GM19239 (cell line): ENCODE measurements around the gene SKI.
"Not testable (repeated sequence)": the region's sequence is repeated elsewhere in the genome, so short reads cannot be mapped to it uniquely, and the experiment has no call there.

Experiments
- DNase-seq: peaks from one replicate; pipeline ENCODE4 v3.0.0; 2011; ENCODE audit warnings: low spot score; ENCODE audit not compliant: insufficient read length
- FAIRE-seq: peaks from 2 replicates; lab custom pipeline; 2011; peaks lifted over from hg19 to GRCh38; lab: Jason Lieb, UNC

The SKI gene

GRCh38 chr1:2330035-2330434 is 101.9 kb downstream of the SKI start:
- DNase-seq = no peak
- FAIRE-seq = no peak

DNA sequence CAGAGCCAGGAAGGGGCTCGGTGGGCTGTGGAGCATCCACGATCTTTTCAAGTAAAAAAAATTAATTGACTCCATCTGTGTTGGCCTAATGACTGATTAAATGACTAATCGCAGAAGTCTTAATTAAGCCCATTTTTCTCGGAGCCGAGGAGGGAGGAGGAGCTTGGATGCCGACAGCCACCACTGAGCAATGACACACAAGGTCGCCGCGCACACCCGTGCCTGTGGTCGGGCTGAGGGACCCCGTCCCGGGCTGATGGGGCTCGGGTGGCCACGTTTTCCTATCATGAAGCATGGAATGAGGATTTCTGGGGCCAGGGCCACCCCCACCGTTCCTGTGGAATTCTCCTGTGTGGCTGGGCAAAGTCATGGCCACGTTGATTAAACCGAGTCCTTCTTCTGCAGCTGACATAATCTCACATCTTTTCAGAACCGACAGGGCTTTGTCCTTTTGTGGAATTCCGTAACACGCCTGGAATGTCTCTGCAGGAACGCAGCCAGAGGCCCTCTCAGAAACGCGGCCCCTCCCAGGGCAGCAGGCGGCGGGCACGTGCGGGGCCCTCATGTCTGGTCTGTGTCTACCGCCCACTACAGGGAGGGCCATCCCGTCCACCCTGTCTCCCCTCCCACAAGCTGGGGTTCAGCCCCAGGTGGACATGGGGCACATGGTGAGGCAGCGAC is 102.5 kb downstream of the SKI start:
- no peak for FAIRE-seq

DNA sequence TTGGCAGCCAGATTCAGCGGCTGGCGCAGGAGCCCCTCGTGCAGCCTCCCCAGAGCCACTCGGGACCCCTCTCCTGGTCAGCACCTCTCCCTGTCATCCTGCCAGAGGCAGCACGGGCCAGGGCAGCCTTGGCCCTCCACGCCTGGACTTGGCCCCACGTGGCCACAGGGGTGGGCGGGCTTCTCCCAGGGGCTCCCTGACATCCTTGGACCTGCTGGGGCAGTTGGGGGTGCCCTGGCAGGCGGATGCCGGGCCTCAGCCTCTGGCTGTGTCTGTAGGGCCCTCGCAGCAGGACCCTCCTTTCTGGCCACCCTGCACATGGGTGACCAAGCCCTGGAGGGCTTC is 103.1 kb downstream of the SKI start:
- FAIRE-seq (no peak), DNase-seq (no peak)

More for the DNA sequence above, 102.5 kb downstream of the SKI start:
- DNase-seq = no peak

- FAIRE-seq, DNase-seq: not testable (repeated sequence)
These were observed 103.5 kb downstream of the SKI start for GRCh38 chr1:2331580-2331979.

- FAIRE-seq = no peak
- DNase-seq = no peak
These were observed 106.2 kb downstream of the SKI start for GRCh38 chr1:2334366-2334765.

- FAIRE-seq (no peak), DNase-seq (no peak)
These were observed 106.9 kb downstream of the SKI start for GRCh38 chr1:2334883-2335534.

DNA sequence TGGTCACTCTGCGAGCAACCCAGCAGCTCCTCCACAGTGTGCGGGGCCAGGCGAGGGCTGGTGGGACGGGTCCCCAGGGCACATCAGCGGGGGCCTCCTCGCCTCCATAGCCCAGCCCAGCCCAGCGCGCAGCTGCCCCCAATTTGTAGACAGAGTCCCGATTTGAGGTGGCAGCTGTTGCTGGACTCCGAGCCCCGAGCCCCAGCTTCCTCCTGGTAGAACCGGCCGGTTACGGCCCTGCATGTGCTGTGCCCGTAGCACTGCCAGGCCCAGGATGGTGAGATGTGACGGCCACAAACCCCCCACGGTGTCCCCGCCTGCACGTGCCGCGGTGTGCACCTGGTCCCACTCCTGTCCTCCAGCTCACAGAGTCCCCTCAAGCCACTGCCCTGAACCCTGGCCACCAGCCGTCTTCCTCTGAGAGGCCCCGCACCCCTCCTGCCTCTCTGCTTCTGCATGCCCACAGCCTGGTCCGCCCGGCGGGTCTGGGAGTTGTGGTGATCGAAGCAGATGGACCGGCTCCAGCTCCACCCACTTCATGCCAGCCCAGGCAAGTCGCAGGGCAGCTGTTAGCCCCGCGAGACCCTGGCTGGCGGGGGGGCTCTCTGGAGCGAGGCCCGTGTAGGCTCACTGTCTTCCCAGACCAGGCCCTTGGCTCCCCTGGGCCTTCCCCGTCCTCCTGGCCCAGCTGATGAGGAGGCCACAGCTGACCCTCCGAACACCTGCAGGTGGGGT is 107.8 kb downstream of the SKI start:
- FAIRE-seq (no peak), DNase-seq (no peak)

DNA sequence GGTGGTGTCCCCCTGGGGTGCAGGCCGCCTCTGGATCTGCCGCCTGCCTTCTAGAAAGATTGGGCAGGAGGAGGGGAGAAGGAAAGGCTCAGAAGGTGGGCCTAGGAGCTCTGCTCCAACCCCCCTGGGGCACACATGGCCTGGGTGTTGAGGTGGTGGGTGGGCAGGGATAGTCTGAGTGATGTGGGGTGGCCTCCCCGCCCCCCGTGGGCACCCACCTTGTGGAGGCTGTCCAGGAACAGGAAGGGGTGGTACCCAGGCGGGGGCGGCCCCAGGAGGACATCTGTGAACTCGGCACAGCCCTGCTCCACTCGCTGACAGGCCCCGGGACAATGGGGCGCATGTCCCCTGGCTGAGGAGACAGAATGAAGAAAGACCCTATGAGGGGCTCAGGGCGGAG is 108.4 kb downstream of the SKI start:
- FAIRE-seq (no peak), DNase-seq (no peak)

- DNase-seq = no peak
- no peak for FAIRE-seq
These were observed 109.0 kb downstream of the SKI start for GRCh38 chr1:2337081-2337480.

- FAIRE-seq = no peak
- DNase-seq = no peak
These were observed 109.4 kb downstream of the SKI start for GRCh38 chr1:2337501-2337900.

GRCh38 chr1:2339206-2340085 is 111.3 kb downstream of the SKI start:
- DNase-seq = no peak
- no peak for FAIRE-seq

DNA sequence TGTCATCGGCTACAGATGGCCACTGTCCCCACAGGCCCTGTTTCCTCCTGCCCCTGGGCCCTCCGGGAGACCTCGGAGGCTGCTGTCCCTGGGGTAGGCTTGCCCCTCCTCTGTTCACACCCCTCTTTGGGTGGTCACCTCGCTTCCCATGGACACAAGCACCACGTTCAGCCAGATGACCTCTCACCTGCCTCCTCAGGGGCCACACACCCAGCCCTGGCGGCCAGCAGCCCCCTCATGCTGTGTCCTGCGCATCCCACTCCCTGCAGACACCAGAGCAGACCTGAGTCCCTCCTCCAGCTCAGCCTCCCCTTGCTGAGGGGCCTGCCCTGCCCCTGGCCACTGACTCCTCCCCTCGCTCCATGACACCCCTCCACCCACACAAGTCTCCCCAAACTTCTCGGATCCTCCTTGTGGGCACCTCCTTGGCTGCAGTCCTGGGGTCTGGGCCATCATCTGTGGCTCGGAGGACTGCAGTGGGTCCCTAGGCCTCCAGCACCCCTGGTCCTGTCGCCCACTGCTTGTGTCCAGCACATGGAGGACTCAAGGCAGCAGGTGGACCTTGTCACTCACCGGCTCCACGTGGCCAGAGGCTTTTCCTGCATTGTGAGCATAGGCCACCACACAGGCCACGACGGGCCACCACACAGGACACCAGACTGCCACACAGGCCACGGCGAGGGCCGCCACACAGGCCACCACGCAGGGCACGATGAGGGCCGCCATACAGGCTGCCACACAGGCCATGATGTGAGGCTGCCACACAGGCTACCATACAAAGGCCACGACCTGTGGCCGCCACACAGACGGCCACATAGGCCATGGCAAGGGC is 112.2 kb downstream of the SKI start:
- DNase-seq = no peak
- no peak for FAIRE-seq

GRCh38 chr1:2340918-2341254 is 112.8 kb downstream of the SKI start:
- no peak for FAIRE-seq
- DNase-seq = no peak

DNA sequence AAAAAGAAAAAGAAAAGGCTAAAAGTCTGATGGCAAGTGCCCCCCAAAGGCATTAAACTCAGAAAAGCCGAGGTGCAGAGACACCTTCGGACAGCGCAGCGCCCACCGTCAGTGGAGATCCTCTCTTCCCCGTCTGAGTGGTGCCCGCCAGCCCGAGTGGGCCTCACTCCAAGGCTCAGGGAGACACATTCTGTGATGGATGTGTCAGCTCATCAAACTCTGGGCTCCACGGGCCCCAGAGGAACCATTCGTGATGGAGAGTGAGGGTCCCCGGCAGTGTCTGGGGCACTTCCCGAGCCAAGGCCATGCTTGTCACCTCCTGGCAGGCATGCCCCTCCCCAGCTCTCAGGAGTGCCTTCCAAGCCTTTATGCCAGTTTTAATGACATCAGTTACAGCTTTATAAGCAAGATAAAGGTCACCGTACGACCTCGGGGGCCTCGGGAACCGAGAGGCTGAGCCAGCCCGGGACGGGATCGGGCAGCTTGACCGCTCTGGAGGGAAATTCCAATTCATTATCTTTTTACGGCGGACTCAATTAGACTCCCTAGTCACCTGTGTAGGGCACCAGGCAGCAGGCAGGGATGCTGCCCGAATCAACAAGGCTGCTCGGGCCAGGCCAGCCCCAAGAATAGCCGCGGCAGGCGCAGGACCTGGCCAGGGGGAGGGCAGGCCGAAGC is 113.7 kb downstream of the SKI start:
- no peak for DNase-seq
- no peak for FAIRE-seq

DNA sequence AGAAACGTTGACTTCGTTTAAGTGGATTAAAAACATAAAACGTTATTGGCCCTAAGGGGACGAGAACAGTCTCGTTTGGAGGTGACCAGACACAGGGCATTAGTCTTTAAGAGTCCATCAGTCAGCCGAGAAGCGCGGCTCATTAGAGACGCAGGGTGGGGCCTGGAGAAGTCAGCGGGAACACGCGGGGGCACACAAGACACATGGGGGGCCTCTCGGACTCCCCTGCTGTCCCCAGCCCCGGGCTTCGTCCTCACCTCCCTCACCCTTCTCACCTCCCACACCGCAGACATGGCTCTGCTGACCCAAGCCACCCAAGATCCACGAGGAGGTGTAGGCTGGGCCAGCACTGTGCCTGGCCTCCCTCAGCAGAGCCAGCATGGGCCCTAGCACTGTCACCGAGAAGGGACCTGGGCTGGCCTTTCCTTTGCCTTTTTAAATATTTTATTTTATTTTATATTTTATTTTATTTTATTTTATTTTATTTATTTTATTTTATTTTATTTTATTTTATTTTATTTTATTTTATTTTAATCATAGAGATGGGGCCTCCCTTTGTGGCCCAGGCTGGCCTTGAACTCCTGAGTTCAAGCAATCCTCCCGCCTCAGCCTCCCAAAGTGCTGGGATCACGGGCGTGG is 114.4 kb downstream of the SKI start:
- FAIRE-seq = no peak
- no peak for DNase-seq

DNA sequence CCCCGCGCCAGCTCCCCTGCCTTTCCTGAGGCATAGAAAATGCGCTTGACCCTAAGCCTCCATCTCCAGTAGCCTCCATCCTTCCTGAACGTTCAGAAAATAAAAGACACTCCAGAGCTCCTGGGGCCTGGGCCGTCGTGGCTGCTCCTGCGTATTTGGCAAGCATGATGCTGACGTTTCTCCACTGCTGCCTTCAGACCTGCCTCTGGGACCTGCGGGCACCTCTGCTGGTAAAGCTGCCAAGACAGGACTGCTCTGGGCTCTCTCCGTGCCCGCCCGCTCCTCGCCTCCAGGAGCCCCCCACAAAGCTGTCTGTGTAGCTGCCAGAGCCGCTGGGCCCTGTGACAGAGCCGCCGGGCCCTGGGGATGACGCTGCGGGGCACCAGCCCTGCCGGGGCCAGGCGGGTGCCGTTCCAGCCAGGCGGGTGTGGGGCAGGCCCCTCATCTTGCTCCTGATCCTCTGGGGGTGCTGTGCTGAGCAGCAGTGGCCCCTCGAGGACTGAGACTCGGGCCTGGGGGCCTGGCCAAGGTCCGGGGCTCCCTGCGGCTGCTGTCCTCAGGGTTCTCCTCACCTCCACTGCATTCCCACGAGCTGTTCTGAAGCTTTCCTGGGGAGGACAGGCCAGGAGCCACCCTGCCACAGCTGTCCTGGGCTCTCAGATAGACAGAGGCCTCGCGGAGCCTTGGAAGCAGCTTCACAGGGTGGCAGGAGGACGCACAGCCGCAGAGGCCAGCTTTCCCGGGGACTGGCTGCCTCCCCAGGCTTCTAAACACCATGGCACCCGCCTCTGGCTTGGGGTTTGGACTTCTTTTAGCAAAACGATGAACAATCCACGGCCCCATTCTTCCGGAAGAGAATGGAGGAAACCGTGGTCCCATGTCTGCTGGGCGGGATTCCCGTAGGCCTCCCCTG is 115.2 kb downstream of the SKI start:
- FAIRE-seq (no peak), DNase-seq (no peak)

DNA sequence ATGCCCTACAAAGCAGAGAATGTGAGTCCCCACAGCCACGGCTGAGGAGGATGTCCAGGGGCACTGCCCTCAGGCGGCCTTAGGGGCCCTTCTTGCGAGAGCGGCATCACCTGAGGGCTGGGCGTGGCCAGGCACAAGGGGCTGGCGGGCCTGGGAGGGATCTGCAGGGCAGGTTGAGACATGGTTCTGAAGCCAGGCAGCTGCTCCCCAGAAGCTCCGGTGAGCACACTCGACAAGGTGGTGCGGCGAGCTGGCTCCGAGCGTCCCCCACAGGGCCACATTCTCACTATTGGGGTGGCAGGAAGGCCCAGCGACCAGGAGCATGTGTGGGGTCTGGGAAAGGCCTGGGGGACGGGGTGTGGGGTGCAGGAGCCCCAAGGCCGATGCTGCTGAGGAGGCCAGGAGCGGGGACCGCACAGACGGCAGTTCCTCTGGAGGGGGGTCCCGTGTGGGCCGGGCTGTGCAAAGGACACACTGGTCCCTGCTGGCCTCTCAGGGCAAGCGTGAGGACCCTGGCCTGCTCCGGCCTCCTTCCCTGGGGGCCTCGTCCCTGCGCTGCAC is 116.1 kb downstream of the SKI start:
- FAIRE-seq (no peak), DNase-seq (no peak)
